Activated T-cell treated with anti-CD3 and anti-CD28 coated beads for 1 hour (primary cell): ENCODE measurements around the gene ARHGAP11A.

Source experiments
- DNase-seq: peaks from one replicate; pipeline ENCODE4 v3.0.0-alpha.2; 2020; ENCODE audit warnings: low read depth

The ARHGAP11A gene

DNA sequence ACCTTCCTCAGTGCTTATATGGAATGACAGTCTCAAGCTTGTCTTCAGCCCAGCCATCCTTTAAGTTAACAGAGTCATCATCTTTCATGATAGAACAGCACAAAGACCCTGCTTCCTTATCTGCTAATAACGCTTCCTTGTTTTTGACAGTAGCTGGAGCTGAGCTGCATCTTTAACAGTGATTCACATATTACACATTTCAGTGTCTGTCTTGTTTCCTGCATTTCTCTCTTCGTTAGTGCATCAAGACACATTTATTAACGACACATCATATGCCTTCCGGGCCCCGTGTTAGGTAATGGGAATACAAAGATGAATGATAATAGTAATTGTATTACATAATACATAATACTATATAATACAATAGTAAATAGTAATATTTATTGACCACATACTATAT, 72.3 kb downstream of the ARHGAP11A start:
- no peak for DNase-seq

DNA sequence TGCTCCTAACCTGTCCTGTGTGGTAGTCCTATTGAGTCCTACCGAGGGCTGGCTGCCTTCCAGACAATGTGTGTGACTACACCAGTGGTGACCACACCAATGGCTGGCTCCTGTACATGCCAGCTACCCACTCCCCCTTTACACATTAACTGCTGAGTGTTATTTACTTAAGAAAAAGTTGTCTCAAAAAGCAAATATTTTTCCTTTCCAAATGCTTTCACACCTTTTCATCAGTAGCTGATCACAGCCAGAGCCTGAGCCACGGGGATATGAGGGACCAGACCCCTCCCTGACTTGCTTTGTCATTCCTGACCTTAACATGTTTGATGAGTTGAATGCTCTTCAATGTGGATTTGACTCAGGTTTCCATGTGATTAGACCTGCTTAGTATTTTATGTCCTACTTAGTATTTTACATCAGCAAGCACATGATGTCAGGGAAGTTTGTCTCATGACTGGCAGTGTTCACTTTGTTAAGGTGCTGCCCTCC, 72.9 kb downstream of the ARHGAP11A start:
- no peak for DNase-seq
